GM18867 (cell line): ENCODE results near the gene DCLK2.
A peak's percentile ranks its signal among the peaks of the same experiment; 100 is the strongest.

Source experiments
- ATAC-seq: cut with Tn5 transposase; IDR thresholded peaks from one replicate; pipeline ENCODE4 v1.9.1; 2021; ENCODE audit warnings: mild to moderate bottlenecking, moderate library complexity; ENCODE audit not compliant: unreplicated experiment

DCLK2 gene

DNA sequence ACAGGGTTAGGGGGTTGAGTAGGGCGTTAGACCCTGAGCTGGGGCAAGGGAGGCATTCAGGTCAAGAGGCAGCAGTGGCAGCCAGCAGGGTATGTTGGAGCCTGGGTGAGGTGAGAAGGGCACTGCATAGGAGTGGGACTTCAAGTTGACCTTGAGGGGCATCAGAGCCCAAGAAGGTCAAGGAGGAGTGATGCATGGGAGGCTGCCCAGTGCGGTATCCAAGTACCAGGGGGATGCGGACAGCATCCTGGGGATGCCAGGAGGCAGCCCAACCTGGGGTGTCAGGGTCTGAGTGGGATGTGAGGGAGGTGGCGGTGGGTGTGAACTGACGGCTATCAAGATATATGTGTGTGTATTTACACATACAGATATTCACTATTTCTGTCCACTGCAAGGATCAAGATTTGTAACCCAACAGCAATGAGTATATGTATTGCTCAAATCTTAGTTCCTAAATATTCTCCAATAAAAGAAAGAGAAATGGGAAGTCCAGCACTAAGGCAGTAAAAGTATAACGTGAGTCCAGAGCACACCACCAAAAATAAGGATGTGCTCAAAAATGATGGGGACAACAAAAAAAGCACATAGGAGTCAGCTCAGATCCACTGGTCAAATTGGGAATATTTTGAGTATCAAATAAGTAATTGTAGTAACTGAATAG is 9.8 kb upstream of the DCLK2 start:
- no peak for ATAC-seq

DNA sequence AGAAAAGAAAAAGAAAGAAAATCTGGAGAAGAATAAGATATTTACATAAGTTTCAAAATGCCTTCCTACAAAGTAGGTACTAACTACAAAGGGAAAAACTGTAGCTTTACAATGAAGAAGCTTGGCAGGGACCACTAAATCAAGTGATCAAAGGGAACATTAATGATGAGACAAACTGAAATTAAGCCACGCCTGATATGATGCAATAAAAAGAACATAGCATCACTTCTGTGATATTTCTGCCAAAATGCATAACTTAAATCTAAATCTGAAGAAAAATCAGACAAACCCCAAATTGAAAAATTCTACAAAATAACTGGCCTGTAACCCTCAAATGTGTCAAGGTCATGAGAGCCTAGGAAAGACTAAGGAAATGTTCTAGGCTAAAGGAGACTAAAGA is 8.9 kb upstream of the DCLK2 start:
- no peak for ATAC-seq

DNA sequence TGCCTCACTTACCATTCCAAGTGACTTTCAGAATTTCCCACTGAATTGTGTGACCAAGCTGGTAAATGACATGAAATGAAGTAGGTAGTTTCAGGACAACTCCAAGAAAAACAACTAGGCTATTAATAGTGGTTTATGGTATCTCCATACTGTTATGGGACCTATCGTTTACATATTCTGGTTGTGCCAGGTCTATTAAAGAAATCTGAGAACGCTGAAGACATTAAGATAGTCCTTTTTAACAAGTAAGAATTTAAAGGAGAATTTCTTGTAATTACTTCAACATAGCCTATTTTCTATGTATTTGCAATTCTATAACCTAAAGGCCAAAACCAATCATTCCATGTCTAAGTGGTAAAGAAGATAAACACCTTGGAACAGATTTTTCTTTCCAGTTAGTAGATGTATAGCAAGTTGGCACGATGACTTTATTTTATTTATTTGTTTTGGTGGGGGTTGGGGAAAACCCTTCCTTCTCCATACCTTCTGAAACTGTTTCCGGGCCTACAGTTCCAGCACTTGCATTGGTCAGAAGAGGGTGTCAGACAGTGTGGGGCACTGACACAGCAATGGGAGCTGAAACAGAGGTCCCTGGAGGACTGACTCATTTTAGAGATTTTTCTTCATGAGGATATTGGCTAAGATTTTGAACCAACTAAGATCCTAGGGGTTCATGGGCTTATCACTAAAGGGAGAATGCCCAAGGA is 7.6 kb upstream of the DCLK2 start:
- no peak for ATAC-seq

DNA sequence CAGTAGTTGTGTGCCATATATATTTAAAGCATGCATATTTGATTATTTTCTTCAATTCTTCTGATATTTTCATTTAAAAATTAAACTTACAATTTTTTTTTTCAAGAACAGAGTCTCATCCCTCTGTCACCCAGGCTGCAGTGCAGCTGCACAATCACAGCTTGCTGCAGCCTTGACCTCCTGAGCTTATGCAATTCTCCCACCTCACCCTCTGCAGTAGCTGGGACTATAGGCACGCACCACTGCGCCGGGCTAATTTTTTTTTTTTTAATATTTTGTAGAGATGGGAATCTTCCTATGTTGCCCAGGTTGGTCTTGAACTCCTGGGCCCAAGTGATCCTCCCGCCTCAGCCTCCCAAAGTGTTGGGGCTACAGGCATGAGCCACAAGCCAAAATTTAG is 5.8 kb upstream of the DCLK2 start:
- no peak for ATAC-seq

DNA sequence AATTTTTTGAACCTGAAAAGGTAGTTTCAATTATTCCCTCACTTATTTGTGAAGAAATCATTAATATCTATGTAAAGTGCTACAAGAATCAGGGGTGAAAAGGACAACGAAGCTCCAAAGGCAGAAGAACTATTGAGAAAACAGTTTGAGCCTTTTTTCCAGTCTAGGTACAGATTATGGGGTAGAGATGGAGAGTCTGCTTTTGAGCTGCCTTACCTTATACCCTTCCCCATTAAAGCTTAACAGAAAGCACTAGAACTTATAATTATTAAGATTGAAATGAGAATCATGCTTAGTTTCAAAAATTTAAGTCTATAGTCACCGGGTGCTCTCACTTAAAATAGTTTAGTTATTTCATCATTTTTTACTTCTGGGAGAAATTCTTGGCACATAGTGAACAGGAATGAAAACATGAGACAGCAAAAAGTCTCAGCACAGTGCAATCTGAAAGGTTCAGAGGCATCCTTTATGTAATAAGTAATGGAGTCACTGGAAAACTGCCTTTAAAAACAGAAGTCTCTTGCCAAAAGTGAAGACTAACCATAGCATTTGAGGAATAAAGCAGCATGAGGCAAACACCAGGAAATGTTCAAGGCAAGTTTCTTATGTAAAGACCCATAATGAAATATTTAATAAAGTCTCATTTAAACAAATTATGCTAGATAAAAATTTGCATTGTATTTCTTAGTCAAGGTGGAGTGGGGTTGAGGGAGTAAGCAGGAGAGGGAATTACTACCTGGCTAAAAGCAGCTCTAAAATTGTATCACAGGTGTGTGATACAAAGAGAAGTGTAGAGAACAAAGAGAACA is 5.1 kb upstream of the DCLK2 start:
- no peak for ATAC-seq

DNA sequence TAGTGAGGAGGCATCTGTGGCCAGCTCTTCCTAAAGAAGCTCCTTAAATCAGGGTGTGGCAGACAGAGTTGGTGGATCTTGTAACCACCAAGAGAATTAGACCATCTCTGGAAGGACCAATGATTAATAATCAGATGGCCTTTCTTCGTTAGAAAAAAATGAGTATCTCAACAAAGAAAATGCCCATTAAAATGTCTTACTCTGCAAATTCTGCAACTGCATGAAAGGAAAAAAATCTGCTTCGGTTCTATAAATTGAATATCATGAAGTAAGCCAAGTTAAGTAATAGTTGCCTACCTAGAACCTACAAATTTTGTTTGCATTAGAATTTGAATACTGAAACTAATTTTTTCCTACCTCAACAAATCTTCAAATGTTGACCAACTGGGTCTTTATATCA is 4.2 kb upstream of the DCLK2 start:
- ATAC-seq: no peak

DNA sequence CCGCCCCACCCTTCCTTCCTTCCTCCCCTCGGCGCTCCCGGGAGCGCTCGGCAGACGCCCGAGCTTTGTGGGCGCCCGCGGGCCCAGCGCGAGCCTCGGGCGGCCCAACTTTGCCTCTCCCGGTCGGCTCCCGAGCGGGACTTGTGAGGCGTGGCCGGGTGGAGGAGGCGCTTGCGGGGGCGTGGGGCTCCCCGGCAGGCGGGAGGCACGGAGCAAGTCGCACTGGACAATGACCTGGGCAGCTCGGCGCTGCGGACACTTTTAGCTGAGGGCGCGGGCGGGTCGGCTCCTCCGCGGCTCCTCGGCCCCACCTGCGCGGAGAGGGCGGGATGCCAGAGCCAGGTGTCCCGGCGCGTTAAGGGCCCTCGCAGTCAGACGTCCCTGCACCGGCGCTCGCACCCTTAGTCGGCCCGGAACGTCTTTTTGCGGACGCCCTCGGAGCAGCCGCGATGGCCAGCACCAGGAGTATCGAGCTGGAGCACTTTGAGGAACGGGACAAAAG is 385 bp downstream of the DCLK2 start:
- ATAC-seq: no peak

DNA sequence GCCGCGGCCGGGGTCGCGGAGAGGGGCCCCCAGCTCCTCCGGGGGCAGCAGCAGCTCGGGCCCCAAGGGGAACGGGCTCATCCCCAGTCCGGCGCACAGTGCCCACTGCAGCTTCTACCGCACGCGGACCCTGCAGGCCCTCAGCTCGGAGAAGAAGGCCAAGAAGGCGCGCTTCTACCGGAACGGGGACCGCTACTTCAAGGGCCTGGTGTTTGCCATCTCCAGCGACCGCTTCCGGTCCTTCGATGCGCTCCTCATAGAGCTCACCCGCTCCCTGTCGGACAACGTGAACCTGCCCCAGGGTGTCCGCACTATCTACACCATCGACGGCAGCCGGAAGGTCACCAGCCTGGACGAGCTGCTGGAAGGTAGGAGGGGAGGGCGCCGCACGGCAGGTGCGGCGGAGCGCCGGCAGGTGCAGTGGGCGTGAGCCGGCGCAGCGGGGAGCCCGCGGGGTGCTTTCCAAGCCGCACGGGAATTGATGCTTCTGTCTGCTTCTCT is 886 bp downstream of the DCLK2 start:
- ATAC-seq: no peak

DNA sequence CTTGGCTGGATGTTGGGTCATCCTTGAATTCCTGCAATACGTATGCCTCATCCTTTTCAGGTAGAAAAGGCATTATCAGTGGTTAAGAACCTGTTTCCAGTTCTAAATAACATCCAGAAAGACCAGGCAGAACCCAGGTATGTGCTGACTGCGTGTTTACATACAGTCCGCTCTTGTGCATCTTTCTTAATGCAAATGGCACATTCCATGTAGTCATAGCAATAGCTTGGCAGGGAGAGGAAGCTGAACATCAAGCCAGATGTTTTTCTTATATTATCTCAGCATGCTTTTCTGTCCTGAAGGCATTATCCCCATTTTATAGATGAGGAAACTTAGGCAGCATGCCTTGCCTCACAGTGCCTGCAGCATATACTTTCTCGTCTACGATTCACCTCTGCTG is 2.1 kb downstream of the DCLK2 start:
- ATAC-seq: no peak

DNA sequence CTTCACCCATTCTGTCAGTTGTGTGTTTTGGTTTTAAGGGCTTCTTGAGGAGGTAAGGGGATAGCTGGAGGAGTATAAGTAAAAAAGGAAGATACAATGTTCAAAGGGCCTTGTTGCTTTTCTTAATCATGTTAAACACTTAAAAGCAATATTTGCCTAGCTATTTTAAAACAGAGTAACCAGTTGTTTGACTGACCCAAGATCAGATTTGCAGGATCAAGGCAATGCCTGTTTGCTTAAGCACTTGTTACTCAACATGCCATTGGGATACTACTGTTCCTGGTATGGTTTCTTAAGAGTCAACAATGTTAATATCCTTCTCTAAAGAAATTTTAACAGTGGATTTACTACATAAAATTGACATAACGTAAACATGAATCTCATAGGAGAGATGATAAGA is 2.6 kb downstream of the DCLK2 start:
- no peak for ATAC-seq

DNA sequence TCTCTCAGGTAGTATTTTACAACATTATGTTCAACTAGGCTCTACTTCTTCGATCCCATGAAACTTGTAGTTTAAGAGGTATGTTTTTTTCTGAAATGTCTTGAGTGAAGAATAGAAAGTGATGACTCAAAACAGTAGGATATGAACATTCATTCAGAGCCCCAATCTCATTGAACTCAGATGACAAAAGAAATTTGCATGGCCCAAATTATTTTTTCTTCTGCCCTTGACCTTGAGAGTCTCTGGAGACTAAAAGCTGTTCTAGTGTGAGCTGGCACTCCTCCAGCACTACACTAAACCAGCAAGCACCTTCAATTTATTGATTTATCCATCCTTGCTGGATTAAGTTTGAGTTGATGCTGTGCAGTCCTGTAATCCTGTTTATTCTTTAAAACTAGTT is 4.0 kb downstream of the DCLK2 start:
- ATAC-seq: peak; percentile 88

DNA sequence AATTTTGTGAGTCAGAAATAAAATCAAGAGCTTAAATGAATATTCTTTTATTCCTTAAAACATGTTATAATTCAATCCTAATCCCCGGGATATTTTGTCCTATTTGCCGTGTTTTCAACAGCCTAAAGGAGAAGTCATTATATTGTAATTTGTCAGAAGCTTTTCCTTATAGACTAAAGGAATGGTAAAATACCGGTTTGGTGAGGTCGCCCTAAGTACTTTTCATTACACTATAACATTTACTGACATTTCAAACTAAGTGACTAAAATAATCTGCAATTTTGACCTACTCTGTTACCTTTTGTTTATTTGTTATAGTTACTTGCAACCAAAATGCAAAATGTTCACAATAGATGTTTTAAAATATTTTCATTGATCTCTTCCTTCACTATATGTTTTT is 8.8 kb downstream of the DCLK2 start:
- no peak for ATAC-seq

DNA sequence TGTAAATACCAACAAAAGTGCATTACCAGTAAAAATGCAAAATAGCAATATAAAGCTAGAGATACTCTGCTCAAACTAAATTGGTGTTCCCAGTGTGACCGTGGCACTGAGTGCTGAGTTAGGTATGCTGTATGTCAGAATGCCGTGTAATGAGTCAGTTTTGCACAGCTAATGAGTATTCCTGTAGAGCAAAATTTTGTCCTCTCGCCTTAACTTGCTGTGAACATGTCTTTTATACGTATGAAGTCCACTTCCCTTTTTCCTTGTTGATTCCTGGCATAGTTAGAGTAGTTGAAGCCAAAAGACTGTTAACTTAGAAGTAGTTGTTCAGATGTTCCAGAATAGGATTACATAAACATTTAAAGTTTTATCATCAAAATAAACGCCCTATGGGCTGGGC is 11.5 kb downstream of the DCLK2 start:
- ATAC-seq: no peak

DNA sequence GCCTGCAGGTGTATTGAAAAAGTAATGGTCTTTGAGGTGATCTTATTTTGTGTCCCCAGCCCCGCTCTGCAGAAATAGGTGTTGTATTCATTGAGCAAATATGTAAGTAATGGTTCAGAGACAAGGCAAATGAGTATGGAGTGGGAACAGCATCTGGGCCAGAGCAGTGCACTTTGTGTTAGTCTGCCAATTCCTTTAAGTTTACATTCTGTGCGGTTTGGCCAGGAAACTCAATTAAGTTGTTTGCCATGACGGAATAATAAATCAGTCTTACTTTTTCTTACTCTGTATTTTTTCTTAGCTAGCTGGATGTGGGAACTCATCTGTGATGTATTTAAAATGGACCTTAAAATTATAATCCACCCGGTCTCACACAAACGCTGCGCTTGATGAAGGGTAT is 12.6 kb downstream of the DCLK2 start:
- ATAC-seq: no peak

DNA sequence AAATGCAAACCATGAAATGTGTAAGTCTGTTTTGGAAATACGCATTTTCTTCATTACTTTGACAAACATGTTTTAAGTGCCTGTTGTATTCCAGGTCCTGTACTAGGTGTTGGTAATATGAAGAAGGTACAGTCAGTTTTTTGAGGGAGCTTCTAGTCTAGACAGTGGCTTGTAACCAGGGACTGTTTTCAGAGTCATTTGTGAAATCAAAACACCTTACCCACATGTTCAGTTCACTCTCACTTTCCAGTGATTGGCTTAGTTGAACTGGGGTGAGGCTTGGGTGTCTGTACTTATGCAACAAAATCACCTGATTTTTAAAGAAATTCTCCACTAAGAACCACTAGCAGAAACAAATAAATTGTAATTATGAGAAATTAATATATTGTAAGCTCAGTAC is 16.4 kb downstream of the DCLK2 start:
- ATAC-seq: no peak

DNA sequence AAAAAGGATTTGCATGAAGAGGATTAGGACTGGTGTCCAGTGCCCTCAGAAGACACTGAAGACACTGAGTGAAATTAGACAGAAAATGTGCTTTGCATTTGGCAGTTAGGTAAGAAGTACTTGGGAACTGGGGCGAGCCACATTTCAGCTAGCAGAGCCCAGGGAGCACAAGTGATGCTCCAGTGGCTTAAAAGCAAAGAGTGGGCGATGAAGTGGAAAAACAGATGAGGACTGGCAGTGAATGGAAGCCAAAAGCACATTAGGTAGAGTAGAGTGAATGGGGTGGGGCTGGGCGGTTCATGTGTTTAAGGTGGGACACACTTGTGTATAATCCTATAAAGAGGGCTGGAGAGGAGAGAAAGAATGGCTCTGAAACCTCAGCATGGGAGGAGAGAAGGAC is 18.4 kb downstream of the DCLK2 start:
- ATAC-seq: no peak

DNA sequence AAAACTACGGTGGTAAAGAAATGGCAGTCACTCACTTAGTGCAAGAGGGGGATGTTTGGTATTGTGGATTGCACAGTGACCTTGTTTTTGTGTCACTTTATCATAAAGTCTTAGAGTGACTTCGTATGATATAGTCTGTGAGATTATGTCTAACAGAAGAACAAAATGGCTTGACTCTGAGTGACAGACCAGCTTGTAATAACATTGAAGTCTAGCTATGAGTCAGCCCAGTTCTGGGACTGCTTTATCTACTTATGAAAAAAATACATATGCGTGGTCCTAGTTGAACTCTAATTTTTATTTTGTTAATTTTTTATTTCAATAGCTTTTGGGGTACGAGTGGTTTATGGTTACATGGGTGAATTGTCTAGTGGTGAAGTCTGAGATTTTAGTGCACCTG is 20.0 kb downstream of the DCLK2 start:
- no peak for ATAC-seq

DNA sequence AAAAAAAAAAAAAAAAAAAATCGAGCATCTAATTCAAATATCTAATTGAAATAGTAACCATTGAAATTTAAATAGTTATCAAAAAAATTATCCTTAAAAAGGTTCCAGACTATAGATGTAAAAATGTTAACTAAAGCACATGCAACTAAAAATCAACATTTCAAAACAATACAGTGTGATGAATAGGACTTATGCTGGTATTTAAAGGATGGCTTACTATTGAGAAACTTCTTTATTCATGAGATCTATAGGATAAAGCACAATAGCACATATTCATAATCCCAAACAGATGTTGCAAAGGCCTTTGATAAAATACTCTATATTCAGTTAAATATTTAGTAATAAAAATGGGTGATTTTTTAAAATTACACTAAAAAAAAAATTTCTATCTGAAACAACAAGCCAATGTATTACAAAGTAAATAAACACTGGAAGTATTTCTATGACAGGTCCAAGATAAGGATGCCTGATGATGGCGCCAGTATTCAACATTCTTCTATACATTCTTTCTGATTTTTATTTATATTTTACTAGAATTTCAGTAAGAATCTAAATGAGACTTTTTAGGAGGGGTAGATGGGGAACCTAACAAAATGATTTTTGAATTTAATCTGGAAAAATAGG is 26.3 kb downstream of the DCLK2 start:
- ATAC-seq: no peak

DNA sequence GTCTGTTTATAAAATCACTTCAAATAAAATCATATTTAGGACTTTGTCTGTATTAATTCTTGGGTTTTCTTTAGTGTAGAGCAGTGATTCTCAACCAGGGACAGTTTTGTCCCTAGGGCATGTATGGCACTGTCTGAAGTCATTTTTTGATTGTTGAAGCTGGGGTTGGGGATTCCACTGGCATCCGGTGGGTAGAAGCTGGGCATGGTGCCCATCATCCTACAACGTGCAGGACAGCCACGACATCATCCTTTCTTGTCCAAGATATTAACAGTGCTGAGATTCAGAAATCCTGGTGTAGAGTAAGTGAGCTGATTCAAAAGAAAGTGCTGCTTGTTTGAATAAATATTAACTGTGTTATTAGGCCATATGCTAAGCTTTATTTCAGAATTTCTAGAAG is 28.6 kb downstream of the DCLK2 start:
- ATAC-seq: no peak

DNA sequence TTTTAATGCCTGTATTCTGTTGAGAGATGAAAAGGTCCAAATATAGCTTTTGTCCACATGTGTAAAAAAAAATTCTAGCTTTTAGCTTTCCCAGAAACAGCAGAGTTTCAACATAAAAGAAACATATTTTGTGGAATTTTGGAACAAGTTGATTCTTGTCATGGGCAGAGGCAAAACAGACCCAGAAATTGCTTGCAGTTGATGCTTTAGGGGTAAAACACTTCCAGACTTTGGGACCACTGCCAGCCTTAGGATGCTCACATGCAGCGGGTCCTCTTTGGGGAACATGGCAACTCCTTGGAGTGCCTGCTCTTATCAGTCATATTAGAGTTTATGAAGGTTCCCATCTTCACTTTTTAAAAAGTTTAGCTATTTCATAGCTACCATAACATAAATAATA is 30.4 kb downstream of the DCLK2 start:
- ATAC-seq: no peak

DNA sequence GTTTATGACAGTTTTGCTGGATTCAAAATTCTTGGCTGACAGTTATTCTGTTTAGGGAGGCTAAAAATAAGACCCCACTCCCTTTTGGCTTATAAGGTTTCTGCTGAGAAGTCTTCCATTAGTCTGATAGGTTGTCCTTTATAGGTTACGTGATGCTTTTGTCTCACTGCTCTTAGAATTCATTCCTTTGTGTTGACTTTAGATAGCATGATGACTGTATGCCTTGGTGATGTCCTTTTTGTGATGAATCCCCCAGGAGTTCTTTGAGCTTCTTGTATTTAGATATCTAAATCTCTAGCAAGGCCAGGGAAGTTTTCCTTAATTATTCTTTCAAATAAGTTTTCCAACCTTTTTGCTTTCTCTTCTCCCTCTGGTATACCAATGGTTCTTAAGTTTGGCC is 36.4 kb downstream of the DCLK2 start:
- ATAC-seq: no peak
